OCI-LY3 (cell line): ENCODE measurements around the gene SYNPO2.

Experiments
- EZH2phosphoT487 ChIP-seq: fragments of 200-600 bp; shearing (Covaris generic); IDR thresholded peaks from 2 replicates; pipeline ENCODE4 v1.6.1; 2018; ENCODE audit warnings: antibody characterized with exemption, mixed run types, low read depth
- TF ChIP-seq, protein P1 (sequence below): fragments of 200-600, 300-600 bp; sonication (generic); IDR thresholded peaks from 2 replicates; pipeline ENCODE4 v1.5.1; 2014; ENCODE audit warnings: antibody characterized with exemption, low read length, low read depth

DNA sequence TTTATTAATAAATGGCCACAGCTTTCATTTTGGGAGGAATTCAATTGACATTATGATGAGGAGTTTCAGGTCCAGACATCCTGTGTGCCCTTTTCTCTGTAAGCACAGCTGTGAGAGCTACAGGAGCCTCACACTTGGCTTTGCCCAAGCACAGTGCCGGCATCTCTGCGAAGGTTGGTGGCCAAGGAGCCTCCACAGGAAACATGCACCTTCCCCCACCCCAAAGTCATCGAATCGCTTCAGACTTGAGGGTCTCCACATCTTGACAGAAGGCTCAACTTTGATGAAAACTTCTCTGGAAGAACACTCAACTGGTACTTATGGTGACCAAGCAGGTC is 100.0 kb downstream of the SYNPO2 start:
- TF ChIP-seq, protein P1, sequence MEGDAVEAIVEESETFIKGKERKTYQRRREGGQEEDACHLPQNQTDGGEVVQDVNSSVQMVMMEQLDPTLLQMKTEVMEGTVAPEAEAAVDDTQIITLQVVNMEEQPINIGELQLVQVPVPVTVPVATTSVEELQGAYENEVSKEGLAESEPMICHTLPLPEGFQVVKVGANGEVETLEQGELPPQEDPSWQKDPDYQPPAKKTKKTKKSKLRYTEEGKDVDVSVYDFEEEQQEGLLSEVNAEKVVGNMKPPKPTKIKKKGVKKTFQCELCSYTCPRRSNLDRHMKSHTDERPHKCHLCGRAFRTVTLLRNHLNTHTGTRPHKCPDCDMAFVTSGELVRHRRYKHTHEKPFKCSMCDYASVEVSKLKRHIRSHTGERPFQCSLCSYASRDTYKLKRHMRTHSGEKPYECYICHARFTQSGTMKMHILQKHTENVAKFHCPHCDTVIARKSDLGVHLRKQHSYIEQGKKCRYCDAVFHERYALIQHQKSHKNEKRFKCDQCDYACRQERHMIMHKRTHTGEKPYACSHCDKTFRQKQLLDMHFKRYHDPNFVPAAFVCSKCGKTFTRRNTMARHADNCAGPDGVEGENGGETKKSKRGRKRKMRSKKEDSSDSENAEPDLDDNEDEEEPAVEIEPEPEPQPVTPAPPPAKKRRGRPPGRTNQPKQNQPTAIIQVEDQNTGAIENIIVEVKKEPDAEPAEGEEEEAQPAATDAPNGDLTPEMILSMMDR = no peak
- no peak for TF ChIP-seq EZH2phosphoT487
